ENCODE data around the gene FRG1.
"Not testable (repeated sequence)": the region's sequence is repeated elsewhere in the genome, so short reads cannot be mapped to it uniquely, and the experiment has no call there.

FRG1 gene

DNA sequence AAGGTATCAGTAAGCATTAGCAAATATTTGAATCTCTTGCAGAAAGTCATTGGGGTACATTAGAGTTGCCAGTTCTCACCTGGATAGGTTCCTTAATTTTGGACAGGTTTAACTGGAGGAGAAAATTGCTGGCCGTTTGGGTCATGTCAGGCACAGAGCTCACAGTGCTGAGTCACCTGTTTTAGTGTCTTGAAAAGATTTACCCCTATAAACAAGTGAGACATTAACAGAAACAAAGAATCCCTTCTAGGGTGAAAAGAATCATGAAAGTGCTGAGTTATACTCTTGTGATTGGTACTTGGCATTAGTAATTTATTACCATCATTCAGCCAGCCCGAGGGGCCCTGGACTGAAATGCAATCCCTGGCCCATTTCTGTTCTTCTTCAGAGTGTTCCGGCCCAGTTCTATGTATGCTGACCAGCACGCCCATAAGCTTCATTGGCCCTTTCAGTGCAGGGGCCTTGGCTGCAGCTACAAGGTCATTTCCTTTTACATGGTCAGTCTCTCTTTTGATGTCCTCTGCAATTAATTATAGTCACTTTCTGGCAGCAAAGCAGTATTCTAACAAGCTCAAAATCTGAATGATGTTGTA is 45.1 kb downstream of the FRG1 start:
- not testable (repeated sequence) for DNase-seq

DNA sequence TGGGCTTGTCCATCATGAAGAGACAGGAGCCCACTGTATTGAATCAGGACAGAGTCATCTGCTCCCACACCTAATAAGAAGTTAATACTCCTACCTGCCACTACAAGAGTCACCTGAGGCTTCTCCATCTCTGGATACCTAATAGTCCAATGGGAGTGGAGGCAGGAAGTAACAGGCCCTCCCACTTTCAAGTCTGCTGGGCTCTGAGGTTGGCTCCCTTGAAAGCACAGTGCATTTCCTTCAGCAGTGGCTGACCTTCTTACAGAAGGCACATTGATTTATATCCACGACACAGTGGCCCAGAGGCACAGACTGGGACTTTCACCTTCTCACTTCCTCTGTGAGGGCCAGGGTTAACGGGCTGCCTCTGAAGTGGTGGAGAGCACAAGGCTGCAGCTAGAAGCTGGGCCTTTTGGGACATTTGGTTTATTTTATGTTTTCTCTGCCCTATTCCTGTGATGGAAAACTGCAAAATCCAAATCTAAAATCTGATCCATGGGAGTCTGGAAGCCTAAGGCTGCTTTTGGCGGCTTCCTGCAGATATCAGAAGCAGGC is 48.3 kb downstream of the FRG1 start:
- no peak for DNase-seq

GRCh38 chr4:189989941-189990340 is 49.3 kb downstream of the FRG1 start:
- not testable (repeated sequence) for DNase-seq

Measured in activated T-cell treated with anti-CD3 and anti-CD28 coated beads, Interleukin-2, amount 50 U/mL, for 1 hour (primary cell).